ENCODE measurements around the gene RNF223. TPM values are rescaled to one million over a fixed set of nuclear protein-coding genes. Genes with fewer than 3 reads are reported as not detected.
A peak's percentile ranks its signal among the peaks of the same experiment; 100 is the strongest.

Gene RNF223
- total and polyA plus RNA-seq, 2 of the 13 experiments (the other 11 are each of a cell fraction or from before 2014, with no cell fraction given), result 0.03 TPM; not detected in 1

GRCh38 chr1:1122078-1122811, 48.1 kb upstream of the RNF223 start (continued):
- TF ChIP-seq ZNF280B (CRISPR knock-in tag; IDR thresholded peaks at IDR 0.05; ENCODE audit: borderline replicate concordance) (0 out of 2 replicates have a peak, but pooled peaks have one; percentile 4), MEIS2 (CRISPR knock-in tag; IDR thresholded peaks at IDR 0.05) (0 out of 2 replicates have a peak, but pooled peaks have one; percentile 36), UBTF (CRISPR knock-in tag; IDR thresholded peaks at IDR 0.05) (peak; percentile 73), ARID3A (IDR thresholded peaks at IDR 0.05; ENCODE audit: low read depth, low read length) (no peak), KDM2A (CRISPR knock-in tag; IDR thresholded peaks at IDR 0.05; ENCODE audit: borderline replicate concordance, low read depth) (peak; percentile 89), PATZ1 (CRISPR knock-in tag; IDR thresholded peaks at IDR 0.05) (peak; percentile 43; the same call in 1 of the 2 replicates), ZSCAN29 (CRISPR knock-in tag; conservative IDR thresholded peaks at IDR 0.05) (no peak), GATAD2A (CRISPR knock-in tag; IDR thresholded peaks at IDR 0.05) (peak; percentile 58), THAP11 (CRISPR knock-in tag; IDR thresholded peaks at IDR 0.05) (peak; percentile 58), HIC2 (CRISPR knock-in tag; IDR thresholded peaks at IDR 0.05; ENCODE audit: low read depth) (peak; percentile 82; the same call in 1 of the 2 replicates), SKIL (CRISPR knock-in tag; IDR thresholded peaks at IDR 0.05; ENCODE audit: borderline replicate concordance) (no peak)

All from HepG2 (cell line).